Ammon's horn (tissue), 1 donor: ENCODE measurements around the gene RAB3GAP2.
"Not testable (repeated sequence)": the region's sequence is repeated elsewhere in the genome, so short reads cannot be mapped to it uniquely, and the experiment has no call there.

ENCODE experiments used
- DNase-seq: peaks from one replicate; pipeline ENCODE4 v3.0.0-alpha.2; 2016; ENCODE audit warnings: low spot score

RAB3GAP2 gene

GRCh38 chr1:220281159-220281574 lies 8.9 kb upstream of the RAB3GAP2 start:
- peak; percentile 22 for DNase-seq

DNA sequence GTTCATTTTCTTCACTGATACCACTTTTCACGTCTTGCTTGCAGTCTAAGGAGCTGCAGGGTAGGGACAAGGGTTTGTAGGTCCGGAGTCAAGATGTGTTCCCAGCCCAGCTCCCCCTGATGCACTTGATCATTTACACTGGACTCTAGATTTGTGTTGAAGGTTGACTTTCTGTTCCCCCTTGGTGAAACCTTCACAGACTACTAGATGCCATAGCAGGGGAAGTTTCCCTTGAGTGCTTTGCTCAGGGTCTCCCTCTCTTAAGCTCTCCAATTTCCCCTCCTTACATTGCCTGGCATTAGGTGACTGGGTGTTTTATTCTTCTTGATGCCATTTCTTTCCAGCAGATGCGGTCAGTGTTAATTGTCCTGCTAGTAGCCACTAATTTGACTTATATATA lies 8.0 kb upstream of the RAB3GAP2 start:
- DNase-seq, result no peak

DNA sequence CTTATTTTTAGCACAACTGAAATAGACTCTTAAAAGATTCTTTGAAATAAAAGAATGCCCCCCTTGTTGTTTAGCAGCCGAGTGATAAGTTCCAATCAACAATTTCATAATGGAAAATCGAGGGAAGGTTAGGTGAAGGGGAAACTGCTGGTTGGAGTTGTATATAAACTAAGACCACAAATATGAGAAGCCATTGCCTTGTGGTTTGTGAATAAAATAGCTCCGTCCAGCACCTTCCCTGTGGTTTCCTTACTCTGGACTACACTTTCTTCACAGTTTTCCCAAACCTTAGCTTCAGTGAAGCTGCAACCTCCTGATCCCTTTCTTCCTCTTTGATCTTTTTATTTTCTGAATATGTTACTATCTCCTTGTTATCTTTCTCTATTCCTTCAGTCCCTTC lies 6.7 kb upstream of the RAB3GAP2 start:
- DNase-seq, result no peak

DNA sequence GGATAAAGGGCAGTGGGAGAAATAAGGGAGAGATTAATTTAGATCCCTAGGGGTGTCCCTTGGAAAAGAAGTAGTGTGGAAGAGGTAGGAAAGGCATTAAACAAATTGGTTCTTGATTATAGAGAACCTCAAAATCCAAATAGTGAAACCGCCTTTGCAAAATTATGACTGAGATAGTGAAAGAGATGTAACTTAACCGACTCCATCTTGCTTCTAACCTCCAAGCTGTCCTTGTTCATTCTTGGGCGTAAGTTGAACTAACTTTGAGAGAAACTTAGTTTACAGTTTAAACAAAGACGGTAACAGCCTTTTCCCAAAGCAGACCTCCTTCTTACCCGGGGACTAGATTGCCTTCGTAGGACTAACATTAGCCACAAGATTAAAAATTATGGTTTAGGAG lies 3.2 kb upstream of the RAB3GAP2 start:
- no peak for DNase-seq

DNA sequence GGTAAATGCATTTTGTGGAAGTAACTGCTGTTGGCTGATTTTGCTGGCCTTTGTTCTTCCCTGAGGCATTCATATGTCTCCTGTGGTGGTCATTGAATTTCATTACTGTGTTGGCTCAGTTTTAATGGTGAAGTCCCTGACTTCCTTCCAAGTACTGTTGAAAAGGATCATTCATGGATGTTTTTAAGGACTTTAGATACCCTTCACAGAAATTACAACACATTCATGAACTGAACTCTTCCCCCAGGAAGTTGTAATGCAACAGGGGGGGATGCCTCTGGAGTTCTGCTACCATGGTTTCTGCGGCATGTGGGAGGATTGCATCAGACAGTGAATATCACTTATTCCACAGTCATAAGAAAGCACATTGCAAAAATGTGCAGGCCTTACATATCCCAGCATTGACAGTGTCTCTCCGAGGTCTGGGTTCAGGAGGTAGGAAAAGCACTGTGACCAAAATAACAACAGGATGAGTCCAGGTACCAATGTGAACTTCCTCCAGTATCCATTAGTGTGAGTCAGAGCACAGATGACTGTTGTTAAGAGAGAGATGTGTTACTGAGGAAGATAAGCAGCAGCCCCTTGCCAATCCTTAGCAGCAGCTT lies 2.1 kb upstream of the RAB3GAP2 start:
- DNase-seq, result peak; percentile 9

DNA sequence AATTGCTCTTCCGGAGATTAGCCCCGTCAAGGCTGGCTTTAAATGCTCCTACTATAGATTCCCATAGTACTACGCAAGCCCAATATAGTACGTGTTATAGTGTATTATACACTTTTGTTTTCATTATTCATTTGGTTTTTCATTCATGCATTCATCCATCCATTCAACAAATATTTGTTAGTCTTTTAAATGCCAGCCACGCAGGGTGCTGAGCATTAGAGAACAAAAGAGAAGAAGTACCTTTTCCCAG lies 513 bp upstream of the RAB3GAP2 start:
- no peak for DNase-seq

DNA sequence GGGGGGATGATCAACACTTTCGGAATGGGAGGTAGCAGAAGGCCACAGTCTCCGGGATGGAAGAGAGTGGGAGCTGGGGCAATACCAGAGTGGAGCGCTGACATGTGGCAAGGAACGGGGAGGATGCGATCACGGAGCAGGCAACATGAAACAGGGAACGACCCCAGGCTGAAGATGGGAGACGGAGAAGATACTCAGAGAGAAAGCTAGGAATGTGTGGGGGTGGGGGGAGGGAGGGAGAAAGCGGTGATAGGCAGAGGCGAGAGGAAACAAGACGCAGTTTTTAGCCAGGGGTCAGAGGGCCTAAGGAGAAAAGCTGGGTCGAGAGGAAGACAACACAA lies 577 bp downstream of the RAB3GAP2 start:
- DNase-seq, result peak; percentile 15

GRCh38 chr1:220269036-220269435 lies 3.2 kb downstream of the RAB3GAP2 start:
- DNase-seq, result no peak

DNA sequence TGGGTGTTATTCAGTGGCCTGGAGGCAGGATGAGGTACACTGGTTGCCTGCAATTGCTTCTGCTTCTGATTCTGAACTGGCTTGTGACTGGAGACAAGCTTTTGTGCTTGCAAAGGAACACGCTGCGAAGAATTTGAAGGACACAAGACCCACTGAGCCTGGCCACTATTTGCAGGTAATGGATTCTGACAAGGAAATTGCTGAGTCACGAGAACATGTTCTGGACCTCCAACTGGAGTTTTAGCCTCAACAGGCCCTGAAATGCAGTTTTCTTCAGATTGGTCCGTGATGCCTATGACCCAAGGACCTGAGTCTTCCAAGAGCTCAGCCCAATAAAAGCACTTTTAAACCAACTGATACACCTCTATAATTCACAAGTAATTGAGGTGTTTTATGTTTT lies 4.6 kb downstream of the RAB3GAP2 start:
- no peak for DNase-seq

GRCh38 chr1:220260228-220260627 lies 12.0 kb downstream of the RAB3GAP2 start:
- not testable (repeated sequence) for DNase-seq

- DNase-seq, result not testable (repeated sequence)
Observed at GRCh38 chr1:220259756-220260155, 12.5 kb downstream of the RAB3GAP2 start.

DNA sequence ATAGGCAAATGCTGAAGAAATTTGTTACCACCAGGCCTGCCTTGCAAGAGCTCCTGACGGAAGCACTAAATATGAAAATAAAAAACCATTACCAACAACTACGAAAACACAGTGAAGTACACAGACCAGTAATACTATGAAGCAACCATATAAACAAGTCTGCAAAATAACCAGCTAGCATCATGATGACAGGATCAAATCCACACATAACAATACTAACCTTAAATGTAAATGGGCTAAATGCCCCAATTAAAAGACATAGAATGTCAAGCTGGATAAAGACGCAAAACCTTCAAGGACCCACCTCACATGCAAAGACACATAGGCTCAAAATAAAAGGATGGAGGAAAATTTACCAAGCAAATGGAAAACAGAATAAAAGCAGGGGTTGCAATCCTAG lies 16.1 kb downstream of the RAB3GAP2 start:
- not testable (repeated sequence) for DNase-seq

DNA sequence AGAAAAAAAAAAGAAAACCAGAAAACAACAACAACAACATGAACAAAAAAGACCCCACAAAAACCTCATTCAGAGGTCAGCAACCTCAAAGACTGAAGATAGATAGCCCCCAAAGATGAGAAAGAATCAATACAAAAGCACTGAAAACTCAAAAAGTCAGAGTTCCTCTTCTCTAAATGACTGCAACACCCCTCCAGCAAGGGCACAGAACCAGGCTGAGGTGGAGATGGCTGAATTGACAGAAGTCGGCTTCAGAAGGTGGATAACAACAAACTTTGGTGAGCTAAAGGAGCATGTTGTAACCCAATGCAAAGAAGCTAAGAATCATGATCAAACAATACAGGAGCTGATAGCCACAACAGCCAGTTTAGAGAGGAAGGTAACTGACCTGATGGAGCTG lies 17.0 kb downstream of the RAB3GAP2 start:
- DNase-seq, result no peak

DNA sequence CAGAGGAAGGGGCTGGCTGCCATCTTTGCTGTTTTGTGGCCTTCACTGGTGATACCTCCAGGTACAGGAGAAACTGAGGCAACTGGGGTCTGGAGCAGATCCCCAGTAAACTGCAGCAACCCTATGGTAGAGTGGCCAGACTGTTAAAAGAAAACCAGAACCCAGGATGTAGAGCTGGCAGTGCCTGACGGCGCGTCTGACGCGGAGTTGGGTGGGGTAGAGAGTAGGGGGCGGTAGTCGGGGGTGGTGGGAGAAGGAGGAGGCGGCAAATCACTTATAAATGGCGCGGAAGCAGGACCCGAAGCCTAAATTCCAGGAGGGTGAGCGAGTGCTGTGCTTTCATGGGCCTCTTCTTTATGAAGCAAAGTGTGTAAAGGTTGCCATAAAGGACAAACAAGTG lies 19.0 kb downstream of the RAB3GAP2 start:
- DNase-seq, result not testable (repeated sequence)

GRCh38 chr1:220251272-220251671 lies 21.0 kb downstream of the RAB3GAP2 start:
- DNase-seq, result no peak

DNA sequence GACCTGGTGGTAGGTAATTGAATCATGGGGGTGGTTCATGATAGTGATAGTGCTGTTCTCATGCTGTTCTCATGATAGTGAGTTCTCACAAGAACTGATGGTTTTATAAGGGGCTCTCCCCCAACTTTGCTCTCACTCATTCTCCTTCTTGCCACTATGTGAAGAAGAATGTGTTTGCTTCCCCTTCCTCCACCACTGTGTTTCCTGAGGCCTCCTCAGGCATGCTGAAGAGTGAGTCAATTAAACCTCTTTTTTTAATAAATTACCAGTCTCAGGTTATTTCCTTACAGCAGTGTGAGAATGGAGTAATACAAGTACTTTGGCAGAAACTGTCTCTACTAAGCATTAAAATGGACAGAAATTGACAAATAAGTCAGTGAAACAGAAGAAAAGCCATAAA lies 21.6 kb downstream of the RAB3GAP2 start:
- DNase-seq, result no peak

- no peak for DNase-seq
Observed at GRCh38 chr1:220249522-220249921, 22.7 kb downstream of the RAB3GAP2 start.

DNA sequence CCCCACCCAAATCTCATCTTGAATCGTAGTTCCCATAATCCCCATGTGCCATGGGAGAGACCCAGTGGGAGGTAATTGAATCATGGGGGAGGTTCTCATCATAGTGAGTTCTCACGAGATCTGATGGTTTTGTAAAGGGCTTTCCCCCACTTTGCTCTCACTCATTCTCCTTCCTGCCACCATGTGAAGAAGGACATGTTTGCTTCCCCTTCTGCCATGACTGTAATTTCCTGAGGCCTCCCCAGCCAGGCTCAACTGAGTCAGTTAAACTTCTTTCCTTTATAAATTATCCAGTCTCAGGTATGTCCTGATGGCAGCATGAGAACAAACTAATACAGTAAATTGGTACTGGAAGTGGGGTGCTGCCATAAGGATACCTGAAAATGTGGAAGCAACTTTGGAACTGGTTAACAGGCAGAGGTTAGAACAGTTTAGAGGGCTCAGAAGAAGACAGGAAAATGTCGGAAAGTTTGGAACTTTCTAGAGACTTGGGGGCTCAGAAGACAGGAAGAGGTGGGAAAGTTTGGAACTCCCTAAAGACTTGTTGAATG lies 23.5 kb downstream of the RAB3GAP2 start:
- DNase-seq, result not testable (repeated sequence)

DNA sequence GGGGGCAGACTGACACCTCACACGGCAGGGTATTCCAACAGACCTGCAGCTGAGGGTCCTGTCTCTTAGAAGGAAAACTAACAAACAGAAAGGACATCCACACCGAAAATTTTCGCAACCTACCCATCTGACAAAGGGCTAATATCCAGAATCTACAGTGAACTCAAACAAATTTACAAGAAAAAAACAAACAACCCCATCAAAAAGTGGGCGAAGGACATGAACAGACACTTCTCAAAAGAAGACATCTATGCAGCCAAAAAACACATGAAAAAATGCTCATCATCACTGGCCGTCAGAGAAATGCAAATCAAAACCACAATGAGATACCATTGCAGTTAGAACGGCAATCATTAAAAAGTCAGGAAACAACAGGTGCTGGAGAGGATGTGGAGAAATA lies 26.4 kb downstream of the RAB3GAP2 start:
- DNase-seq, result not testable (repeated sequence)

GRCh38 chr1:220243947-220244346 lies 28.3 kb downstream of the RAB3GAP2 start:
- DNase-seq, result no peak

DNA sequence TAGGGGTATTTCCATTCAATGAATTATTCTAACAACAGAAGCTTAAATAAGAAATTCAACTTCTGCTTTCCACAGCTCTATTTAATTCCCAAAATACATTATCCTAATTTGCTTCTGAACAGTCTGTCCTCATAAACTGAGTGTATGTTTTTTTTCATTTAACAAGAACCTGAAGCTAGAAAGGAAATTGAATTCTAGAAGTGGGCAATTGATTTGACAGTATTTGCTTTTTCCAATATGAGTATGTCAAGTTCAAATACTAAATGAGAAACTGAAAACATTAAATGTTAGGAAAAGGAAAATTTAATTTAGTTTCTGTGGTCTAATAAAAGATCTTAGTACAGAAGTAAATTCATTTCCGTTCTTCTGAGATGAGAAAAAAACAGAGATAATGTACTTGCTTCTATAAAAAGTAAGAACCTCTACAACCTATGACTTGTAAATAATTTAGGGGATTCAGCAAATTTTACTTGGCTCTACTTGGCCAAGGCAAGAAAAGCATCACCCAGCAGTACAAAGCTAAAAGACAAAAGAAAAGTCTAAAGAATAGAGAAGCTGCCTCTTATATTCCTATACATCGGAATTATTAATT lies 31.1 kb downstream of the RAB3GAP2 start:
- DNase-seq, result no peak

DNA sequence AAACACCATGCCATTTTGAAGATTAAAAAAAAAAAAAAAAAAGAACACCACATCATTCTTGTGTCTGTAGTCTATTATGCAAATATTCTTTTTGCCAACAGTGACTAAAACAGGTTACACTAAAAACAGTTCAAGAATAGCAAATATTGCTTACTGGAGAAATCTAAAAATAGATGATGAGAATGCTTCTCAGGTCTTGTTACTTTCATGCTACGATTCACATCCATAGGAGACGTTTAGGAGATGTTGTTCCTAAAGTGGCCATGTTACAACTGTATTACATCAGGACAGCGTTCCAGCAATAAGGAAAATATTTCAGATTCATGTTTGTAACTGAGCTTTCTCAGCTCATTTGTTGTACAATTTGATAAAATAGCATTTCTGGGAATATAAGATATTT lies 32.3 kb downstream of the RAB3GAP2 start:
- DNase-seq, result no peak

GRCh38 chr1:220239213-220239612 lies 33.0 kb downstream of the RAB3GAP2 start:
- no peak for DNase-seq

DNA sequence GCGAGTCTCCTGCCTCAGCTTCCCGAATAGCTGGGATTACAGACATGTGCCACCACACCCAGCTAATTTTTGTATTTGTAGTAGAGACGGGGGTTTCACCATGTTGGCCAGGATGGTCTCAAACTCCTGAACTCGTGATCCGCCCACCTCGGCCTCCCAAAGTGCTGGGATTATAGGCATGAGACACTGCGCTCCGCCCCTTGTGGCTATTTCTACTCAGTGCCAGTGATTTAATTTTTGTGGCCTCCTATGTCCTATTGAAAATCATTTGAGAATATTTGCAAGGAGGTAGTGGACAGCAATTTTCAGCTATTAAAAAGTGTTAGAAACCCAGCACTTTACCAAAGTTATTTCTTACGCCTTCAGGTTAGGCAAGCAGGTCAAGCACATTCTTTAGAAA lies 36.0 kb downstream of the RAB3GAP2 start:
- not testable (repeated sequence) for DNase-seq
